Measurements from ENCODE around the gene UBALD2.
"Not testable (repeated sequence)": the region's sequence is repeated elsewhere in the genome, so short reads cannot be mapped to it uniquely, and the experiment has no call there.

The UBALD2 gene

GRCh38 chr17:76246080-76247066 is 18.8 kb upstream of the UBALD2 start:
- FAIRE-seq, result no peak

DNA sequence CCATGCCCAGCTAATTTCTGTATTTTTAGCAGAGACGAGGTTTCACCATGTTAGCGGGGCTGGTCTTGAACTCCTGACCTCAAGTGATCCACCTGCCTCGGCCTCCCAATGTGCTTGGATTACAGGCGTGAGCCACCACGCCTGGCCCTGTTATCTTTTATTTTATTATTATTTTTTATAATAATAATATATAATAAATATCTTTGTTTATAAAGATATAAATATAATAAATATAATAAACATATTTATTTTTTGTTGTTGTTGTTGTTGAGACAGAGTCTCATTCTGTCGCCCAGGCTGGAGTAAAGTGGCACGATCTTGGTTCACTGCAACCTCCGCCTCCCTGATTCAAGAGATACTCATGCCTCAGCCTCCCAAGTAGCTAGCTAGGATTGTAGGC is 17.8 kb upstream of the UBALD2 start:
- FAIRE-seq, result no peak

- FAIRE-seq, result no peak
Observed at GRCh38 chr17:76248013-76248782, 16.9 kb upstream of the UBALD2 start.

- FAIRE-seq, result no peak
Observed at GRCh38 chr17:76250141-76250540, 15.0 kb upstream of the UBALD2 start.

DNA sequence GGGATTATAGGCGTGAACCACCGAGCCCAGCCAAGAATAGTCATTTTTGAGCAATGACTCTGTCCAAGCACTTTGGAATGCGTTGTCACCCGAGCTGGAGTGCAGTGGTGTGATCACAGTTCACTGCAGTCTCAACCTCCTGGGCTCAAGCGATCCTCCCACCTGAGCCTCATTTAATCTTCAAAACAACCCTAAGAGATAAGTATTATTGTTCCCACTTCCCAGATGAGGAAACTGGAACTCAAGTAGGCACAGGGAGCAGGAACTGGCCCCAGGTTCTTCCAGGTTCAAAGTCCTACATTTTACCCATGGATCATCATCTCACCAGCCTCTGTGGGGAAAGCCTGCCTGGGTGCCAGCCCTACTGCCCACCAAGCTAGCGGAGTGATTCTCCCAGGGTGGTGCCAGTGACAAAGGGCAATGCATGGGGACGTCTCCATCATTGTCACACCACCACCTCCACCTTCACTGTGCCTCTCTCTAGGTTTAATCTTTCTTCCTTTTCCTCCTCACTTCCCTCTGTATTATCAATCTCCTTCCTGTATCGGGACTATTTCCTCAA is 13.6 kb upstream of the UBALD2 start:
- no peak for FAIRE-seq

DNA sequence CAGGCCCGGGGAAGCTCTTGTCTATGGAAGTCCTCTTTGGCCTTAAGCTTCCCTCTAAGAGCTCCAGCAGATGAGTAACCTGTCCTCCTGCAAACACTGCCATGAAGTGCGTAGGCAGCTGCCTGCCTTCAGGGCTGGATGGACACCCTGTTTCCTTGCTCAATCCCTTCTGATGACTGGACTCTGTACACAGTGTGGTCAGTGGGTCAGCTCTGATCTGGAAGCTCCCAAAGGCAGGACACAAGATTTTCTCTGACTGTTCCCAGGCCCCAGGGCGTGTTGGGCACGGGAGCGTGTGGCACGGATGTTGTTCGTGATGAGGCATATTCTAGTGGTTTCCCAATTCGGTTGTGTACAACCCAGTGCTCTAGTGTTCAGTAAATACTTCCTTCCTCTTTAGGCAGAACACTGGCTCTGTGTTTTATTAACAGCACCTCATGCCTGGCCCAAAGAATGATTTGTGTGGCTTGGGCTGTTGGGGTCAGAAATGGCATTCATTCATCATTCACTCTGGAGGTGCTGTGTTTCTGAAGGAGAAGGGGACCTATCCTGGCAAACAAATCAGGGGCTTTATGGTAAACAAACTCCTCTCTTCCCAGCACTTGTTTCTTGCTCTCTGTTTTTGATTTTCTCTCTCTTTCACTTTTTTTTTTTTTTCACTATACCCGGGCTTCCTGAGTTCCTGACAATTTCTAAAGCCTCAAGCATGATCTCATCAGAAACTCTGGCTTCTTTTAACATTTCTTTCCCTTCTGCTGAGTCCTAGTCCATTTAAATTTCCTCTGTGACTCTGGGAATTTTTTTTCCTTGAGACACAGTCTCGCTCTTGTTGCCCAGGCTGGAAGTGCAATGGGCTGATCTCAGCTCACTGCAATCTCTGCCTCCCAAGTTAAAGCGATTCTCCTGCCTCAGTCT is 12.9 kb upstream of the UBALD2 start:
- no peak for FAIRE-seq

- FAIRE-seq, result not testable (repeated sequence)
Observed at GRCh38 chr17:76252967-76253766, 12.0 kb upstream of the UBALD2 start.

GRCh38 chr17:76253841-76254240 is 11.3 kb upstream of the UBALD2 start:
- FAIRE-seq, result no peak

- FAIRE-seq, result no peak
Observed at GRCh38 chr17:76254275-76254674, 10.9 kb upstream of the UBALD2 start.

DNA sequence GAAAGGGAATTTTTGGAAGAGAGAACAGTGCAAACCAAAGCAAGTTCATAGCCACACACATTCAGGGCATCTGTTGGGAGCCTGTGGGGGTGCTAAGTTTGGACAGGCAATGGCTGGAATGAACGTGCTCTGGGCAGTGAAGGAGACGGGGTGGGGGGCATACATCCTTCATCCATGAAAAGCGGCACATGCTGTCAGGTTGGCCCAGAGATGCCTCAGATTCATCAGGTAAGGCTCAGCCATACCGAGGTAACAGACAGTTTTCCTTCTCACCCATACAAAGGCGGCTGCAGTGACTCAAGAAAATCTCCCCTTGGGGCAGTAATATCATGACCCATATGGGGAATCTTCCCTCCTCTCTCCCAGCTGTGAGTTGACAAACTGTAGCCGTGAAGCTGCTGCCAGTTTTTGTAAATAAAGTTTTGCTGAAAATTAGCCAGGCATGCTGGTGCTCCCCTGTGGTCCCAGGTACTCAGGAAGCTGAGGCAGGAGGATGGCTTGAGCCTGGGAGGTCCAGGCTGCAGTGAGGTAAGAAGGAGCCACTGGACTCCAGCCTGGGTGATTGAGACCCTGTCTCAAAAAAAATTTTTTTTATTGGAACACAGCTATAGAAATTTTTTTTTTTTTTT is 9.2 kb upstream of the UBALD2 start:
- FAIRE-seq, result no peak

DNA sequence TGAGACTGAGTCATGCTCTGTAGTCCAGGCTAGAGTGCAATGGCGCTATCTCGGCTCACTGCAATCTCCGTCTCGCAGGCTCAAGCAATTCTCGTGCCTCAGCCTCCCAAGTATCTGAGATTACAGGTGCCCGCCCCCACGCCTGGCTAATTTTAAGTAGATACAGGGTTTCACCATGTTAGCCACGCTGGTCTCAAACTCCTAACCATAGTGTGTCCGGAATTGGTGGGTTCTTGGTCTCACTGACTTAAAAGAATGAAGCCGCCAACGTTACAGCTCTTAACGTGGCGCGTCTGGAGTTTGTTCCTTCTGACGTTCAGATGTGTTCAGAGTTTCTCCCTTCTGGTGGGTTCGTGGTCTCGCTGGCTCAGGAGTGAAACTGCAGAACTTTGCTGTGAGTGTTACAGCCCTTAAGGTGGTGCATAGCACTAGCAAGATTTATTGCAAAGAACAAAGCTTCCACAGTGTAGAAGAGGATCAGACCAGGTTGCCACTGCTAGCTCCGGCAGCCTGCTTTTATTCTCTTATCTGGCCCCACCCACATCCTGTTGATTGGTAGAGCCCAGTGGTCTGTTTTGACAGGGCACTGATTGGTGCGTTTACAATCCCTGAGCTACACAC is 8.6 kb upstream of the UBALD2 start:
- FAIRE-seq, result not testable (repeated sequence)

DNA sequence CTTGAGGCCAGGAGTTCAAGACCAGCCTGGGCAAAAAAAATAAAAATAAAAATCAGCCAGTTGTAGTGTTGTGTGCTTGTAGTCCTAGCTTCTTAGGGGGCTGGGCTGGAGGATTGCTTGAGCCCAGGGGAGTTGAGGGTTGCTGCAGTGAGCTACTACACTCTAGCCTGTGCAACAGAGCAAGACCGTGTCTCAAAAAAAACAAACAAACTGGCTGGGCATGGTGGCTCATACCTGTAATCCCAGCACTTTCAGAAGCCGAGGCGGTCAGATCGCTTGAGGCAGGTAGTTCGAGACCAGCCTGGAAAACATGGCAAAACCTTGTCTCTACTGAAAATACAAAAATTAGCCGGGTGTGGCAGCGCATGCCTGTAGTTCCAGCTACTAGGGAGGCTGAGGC is 4.9 kb upstream of the UBALD2 start:
- FAIRE-seq, result no peak

- no peak for FAIRE-seq
Observed at GRCh38 chr17:76260669-76261068, 4.5 kb upstream of the UBALD2 start.

DNA sequence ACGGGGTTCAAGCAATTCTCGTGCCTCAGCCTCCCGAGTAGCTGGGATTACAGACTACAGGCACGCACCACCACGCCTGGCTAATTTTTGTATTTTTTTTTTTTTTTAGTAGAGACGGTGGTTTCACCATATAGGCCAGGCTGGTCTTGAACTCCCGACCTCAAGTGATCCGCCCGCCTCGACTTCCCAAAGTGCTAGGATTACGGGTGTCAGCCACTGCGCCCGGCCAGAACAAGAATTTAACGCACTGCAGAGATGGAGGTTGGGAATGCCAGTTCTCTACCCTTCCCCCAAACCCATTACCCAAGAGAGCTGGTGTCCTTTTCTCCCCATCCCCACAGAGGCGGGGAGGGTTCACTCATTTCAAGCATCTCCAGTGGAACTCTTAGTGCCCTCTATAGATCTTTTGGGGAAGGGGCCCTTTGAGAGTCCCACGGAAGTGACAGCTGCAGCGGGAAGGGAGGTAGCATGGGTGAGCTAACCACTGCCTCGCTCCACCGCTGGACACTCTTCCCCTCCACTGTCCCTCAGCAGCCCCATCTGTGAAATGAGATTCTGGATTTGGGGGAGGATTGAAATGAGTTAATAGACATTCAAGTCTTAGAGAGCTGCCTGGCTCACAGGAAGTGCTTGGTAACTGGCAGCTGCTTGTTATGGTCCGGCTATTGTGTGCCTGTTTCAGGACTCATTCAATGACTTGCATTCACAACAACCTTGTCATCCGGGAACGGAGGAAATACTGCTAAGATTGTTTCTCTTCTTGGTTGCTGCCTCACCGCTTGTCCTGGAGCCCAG is 3.5 kb upstream of the UBALD2 start:
- FAIRE-seq, result no peak

GRCh38 chr17:76262732-76263344 is 2.3 kb upstream of the UBALD2 start:
- no peak for FAIRE-seq

- FAIRE-seq, result no peak
Observed at GRCh38 chr17:76263896-76264295, 1.3 kb upstream of the UBALD2 start.

GRCh38 chr17:76264425-76264754 is 758 bp upstream of the UBALD2 start:
- FAIRE-seq, result no peak

DNA sequence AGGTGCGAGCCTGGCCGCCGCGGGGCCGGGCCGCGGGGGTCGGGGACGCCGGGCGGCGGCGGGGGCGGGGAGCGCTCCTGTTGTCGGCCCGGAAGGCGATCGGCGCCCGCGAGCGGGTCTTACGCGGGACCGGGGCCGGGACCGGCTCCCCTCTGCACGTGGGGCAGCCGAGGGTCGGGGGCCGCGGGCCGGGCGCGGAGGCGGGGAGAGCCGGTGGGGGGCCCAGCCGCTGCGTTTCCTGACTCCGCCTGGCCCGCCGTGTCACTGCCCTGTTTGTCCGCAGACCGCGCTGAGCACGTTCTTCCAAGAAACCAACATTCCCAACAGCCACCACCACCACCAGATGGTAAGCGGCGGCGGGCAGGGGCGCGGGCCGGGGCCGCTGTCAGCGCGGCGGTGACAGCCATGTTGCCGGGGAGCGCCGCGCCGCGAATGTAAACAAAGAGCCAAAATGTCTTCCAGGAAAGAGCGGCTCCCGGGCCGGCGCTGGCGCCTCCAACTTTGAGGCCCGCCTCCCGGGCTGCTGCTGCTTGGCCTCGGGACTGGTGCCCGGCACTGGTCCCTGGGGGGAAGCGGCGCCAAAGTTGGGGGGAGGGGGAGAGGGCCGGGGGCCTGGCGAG is 586 bp downstream of the UBALD2 start:
- no peak for FAIRE-seq

All from endometrium (tissue), 2 donors.